Measurements from ENCODE around the gene MBOAT7.
A peak's percentile ranks its signal among the peaks of the same experiment; 100 is the strongest.

The MBOAT7 gene

DNA sequence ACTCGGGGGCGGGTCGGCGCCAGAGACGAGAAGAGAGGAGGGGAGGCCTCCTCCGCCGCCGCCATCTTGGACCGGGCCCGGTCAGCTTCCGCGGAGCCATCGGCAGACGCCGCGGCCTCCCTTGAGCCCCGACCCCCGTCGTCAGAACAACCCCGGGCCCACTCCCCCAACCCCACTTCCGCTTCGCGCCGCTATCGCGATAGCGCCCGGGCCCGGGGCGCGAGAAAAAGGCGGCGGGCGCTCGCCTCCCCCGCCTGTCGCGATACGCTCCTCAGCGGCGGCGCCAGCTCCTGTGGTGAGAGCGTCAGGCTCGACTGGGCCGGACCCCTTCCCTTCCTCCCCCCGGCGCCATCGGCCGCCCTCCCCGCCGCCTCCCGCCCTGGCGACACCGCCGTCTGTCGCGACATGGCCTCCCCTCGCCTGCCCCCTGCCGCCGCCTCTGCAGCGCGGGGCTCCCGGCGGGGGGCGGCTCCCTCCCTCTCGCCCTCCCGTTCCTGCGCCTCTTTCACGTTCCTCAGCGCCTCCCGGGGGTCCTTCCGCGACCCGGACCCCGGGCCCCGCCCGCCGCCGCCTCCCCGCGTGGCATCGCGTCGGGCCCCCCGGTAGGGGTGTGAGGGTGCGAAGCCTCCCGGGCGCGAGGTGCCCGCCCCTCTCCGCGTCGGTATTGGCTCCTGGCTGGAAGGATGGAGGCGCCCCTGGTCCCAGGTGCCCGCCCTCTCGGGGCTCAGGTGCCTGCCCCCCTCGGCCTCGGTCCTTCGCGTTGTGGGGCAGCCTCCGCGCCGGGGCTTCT lies 51.5 kb downstream of the MBOAT7 start, which contains the start of gene CNOT3:
CNOT3 (plus strand) TSS at position 64 of the 790 bp plus-strand sequence. CDS start 5,217 bp downstream, outside the sequence.
- DNase-seq, result peak; percentile 52

- DNase-seq, result peak; percentile 97
These were observed 52.3 kb downstream of the MBOAT7 start for GRCh38 chr19:54136864-54137698.

DNA sequence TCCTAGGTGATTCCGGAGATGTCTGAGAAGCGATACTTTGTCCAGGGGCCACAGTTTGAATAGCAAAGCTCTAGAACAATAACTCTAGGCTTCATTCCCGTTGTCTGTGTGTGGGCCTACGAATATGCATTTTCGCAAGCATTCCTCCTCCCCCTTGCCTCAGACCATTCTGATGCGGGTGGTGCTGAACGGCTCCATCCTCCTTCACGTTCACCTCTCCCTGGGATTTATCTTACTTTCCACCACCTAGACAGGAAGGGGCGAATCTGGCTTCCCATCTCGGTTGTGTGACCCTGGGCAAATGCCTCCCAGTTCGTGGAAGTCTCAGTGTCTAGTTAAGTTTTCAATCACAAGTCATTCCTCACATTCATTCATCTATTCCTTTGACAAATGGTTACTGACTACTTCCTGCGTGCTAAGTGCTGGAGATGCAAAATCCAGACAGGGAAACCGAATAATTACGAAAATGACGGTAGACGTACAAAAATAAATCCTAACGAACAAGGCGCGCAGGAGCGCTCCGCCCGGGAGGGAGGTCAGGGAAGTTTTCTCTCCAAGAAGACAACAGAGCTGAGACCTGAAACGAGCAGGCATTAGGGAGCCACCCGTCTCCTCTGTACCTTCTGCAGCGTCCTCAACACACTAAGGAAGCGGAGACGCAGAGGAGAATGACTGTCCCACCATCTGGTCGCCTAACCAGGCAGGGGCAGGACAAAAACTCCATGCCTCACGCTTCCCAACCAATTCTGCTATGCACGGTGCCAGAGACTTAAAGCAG lies 53.1 kb downstream of the MBOAT7 start:
- no peak for DNase-seq

DNA sequence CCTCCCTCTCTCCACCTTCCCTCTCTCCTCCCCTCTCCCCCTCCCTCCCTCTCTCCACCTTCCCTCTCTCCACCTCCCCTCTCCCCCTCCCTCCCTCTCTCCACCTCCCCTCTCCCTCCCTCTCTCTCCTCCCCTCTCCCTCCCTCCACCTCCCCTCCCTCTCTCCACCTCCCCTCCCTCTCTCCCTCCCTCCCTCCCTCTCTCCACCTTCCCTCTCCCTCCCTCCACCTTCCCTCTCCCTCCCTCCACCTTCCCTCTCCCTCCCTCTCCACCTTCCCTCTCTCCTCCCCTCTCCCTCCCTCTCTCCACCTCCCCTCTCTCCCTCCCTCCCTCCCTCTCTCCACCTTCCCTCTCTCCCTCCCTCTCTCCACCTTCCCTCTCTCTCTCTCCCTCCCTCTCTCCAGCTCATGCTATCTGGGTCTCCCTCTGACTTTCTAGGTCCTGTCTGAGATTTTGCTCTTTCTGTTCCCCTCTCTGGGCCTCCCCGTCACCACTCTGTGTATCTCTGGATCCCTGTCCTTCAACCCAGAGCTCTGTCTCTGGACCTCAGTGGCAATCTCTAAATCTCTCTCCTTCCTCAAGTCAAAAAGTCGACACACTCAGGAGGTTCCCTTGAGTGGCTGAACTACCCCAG lies 55.3 kb downstream of the MBOAT7 start:
- DNase-seq, result no peak

- DNase-seq, result no peak
These were observed 55.9 kb downstream of the MBOAT7 start for GRCh38 chr19:54133312-54133956.

DNA sequence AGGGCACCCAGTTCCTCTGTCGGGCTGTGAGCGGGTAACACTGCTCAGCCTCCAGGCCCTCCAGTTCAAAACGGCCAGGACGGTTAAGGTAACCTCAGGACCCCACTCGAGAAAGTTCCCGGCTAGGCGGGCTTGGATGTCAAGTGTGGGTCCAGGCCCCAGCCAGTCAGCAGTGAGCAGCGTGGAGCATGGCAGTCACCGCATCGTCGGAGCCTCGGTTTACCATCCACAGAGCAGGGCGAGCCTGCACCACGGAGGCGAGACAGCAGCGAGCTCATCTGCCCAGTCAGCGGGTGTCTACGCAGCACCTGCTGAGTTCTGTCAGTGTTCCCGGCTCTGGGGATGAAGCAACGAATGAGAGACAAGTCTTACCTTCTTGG lies 59.8 kb downstream of the MBOAT7 start:
- DNase-seq, result no peak

GRCh38 chr19:54128796-54129616 lies 60.4 kb downstream of the MBOAT7 start:
- DNase-seq, result no peak

DNA sequence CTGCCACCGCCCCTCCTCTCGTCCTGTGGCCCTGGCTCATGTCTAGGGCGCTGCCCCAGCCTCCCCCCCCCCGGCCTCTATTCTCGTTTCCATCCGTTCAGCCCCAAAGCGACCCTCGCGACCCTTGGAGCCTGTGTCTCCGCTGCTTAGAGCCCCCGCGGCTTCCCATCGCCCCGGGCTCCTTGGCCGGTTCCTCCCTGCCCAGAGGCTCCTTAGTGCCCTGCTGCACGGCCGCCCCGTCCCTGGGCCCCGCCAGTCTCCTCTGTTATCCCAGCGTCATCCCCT lies 61.0 kb downstream of the MBOAT7 start:
- DNase-seq, result no peak

GRCh38 chr19:54127688-54128440 lies 61.5 kb downstream of the MBOAT7 start:
- no peak for DNase-seq

DNA sequence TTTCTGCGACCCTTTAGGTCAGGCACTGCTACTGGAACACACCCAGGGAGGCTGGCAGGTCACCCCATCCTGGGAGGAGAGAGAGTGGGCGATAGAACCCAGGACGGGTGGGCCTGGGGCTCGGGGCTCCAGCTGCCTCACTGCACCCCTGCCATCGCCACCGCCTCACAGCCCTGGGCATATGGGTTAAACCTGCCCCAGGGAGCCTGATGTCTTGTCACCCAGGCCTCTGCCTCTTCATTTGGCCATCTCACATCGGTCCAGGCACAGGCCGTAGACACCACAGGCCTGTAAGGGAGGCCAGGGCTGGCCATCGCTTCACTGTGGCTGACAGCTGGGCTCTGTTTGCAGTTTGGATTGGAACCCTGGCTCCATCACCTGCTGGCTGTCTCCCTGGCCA lies 63.7 kb downstream of the MBOAT7 start:
- no peak for DNase-seq

GRCh38 chr19:54124393-54124792 lies 65.0 kb downstream of the MBOAT7 start:
- no peak for DNase-seq

DNA sequence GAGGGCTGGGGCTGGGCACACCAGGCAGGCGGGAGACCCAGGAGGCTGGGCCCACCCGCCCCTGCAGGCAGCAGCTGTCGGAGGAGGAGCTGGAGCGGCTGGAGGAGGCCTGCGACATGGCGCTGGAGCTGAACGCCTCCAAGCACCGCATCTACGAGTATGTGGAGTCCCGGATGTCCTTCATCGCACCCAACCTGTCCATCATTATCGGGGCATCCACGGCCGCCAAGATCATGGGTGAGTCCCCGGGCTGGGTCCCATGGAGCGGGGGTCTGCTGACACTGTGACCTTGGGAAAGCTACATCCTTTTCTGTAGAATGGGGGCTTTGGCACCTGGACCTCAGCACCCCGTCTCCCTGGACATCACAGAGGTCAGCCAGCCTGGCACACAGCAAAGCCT lies 65.7 kb downstream of the MBOAT7 start:
- no peak for DNase-seq

Measured in activated T-cell treated with anti-CD3 and anti-CD28 coated beads, Interleukin-2, amount 50 U/mL, for 1 hour (primary cell).